Measurements from ENCODE around the gene TARS3.

TARS3 gene

GRCh38 chr15:101652098-101652785, 72.0 kb downstream of the TARS3 start, which contains the start of gene TM2D3:
TM2D3 (minus strand) TSS chr15:101652381; CDS start chr15:101652361, 20 bp downstream.
- peaks cover 3% of the 10 kb centered on the region for H3K4me1 ChIP-seq (ENCODE audit: control insufficient read depth, low read depth, low read length)

GRCh38 chr15:101651554-101652097, 72.6 kb downstream of the TARS3 start:
- Histone ChIP-seq H3K27ac (ENCODE audit: low read depth, low read length) (peak overlapping the region; percentile 87), H2BK15ac (replicated peaks; ENCODE audit: low read depth) (no peak overlapping the region), H2BK120ac (ENCODE audit: low read depth, low read length) (no peak overlapping the region), H4K8ac (ENCODE audit: low read depth, low read length) (no peak overlapping the region), H3K56ac (ENCODE audit: low read length) (peak overlapping the region; percentile 93), H2BK5ac (ENCODE audit: low read length) (no peak overlapping the region), H2AK5ac (ENCODE audit: low read length) (no peak overlapping the region), H3K79me2 (ENCODE audit: control insufficient read depth, insufficient read depth, low read length) (peaks cover 13% of the 10 kb centered on the region), H3K27me3 (ENCODE audit: insufficient read depth, low read length, poor library complexity) (no peaks in the 10 kb centered on the region), H3K18ac (ENCODE audit: low read length) (peak overlapping the region; percentile 47), H3K23ac (ENCODE audit: low read length) (no peak overlapping the region), H3K4me3 (ENCODE audit: low read length) (peak overlapping the region; percentile 93), H4K5ac (ENCODE audit: low read length) (no peak overlapping the region), H3K4me2 (ENCODE audit: low read length) (peak overlapping the region; percentile 90), H3K9ac (ENCODE audit: low read length) (peak overlapping the region; percentile 83), H3K4ac (ENCODE audit: low read depth, low read length) (no peak overlapping the region), H3K79me1 (ENCODE audit: low read length) (peaks cover 16% of the 10 kb centered on the region), H3K36me3 (ENCODE audit: control insufficient read depth, insufficient read depth, low read length) (no peaks in the 10 kb centered on the region), H3K4me1 (ENCODE audit: control insufficient read depth, low read depth, low read length) (peaks cover 3% of the 10 kb centered on the region)
- DNase-seq, result peak; percentile 52
- no CpG with 5 or more reads among the region's 32 CpGs for WGBS (ENCODE audit: extremely low coverage, insufficient coverage, low lambda C conversion rate)

More at GRCh38 chr15:101652098-101652785, 72.0 kb downstream of the TARS3 start, which contains the start of gene TM2D3:
- Histone ChIP-seq H3K4me3 (ENCODE audit: low read length) (peak within 1 kb of the TSS; percentile 93), H3K23ac (ENCODE audit: low read length) (peak within 1 kb of the TSS; percentile 15), H2BK5ac (ENCODE audit: low read length) (no peak within 1 kb of the TSS), H2AK5ac (ENCODE audit: low read length) (no peak within 1 kb of the TSS), H2BK120ac (ENCODE audit: low read depth, low read length) (no peak within 1 kb of the TSS), H3K4ac (ENCODE audit: low read depth, low read length) (no peak within 1 kb of the TSS), H3K9ac (ENCODE audit: low read length) (peak within 1 kb of the TSS; percentile 96), H3K27me3 (ENCODE audit: insufficient read depth, low read length, poor library complexity) (no peaks in the 10 kb centered on the region), H3K27ac (ENCODE audit: low read depth, low read length) (peak within 1 kb of the TSS; percentile 87), H4K8ac (ENCODE audit: low read depth, low read length) (no peak within 1 kb of the TSS), H3K79me2 (ENCODE audit: control insufficient read depth, insufficient read depth, low read length) (peaks cover 13% of the 10 kb centered on the region), H3K79me1 (ENCODE audit: low read length) (peaks cover 13% of the 10 kb centered on the region), H3K4me2 (ENCODE audit: low read length) (peak within 1 kb of the TSS; percentile 95), H3K18ac (ENCODE audit: low read length) (peak within 1 kb of the TSS; percentile 53), H3K56ac (ENCODE audit: low read length) (peak within 1 kb of the TSS; percentile 99), H4K5ac (ENCODE audit: low read length) (no peak within 1 kb of the TSS), H2BK15ac (replicated peaks; ENCODE audit: low read depth) (no peak within 1 kb of the TSS), H3K36me3 (ENCODE audit: control insufficient read depth, insufficient read depth, low read length) (no peaks in the 10 kb centered on the region)
- peak; percentile 94 for DNase-seq
- WGBS (ENCODE audit: extremely low coverage, insufficient coverage, low lambda C conversion rate), result no CpG with 5 or more reads among the region's 75 CpGs

GRCh38 chr15:101650145-101650544, 74.1 kb downstream of the TARS3 start:
- WGBS (ENCODE audit: extremely low coverage, insufficient coverage, low lambda C conversion rate), result no CpG with 5 or more reads among the region's 5 CpGs
- Histone ChIP-seq H3K4me3 (ENCODE audit: low read length) (no peak overlapping the region), H3K4me2 (ENCODE audit: low read length) (no peak overlapping the region), H4K8ac (ENCODE audit: low read depth, low read length) (no peak overlapping the region), H3K4me1 (ENCODE audit: control insufficient read depth, low read depth, low read length) (peaks cover 3% of the 10 kb centered on the region), H3K56ac (ENCODE audit: low read length) (no peak overlapping the region), H3K79me2 (ENCODE audit: control insufficient read depth, insufficient read depth, low read length) (peaks cover 13% of the 10 kb centered on the region), H2BK5ac (ENCODE audit: low read length) (no peak overlapping the region), H3K9ac (ENCODE audit: low read length) (no peak overlapping the region), H3K27ac (ENCODE audit: low read depth, low read length) (no peak overlapping the region), H3K18ac (ENCODE audit: low read length) (no peak overlapping the region), H2BK15ac (replicated peaks; ENCODE audit: low read depth) (no peak overlapping the region), H3K36me3 (ENCODE audit: control insufficient read depth, insufficient read depth, low read length) (peaks cover 2% of the 10 kb centered on the region), H2BK120ac (ENCODE audit: low read depth, low read length) (no peak overlapping the region), H2AK5ac (ENCODE audit: low read length) (no peak overlapping the region), H4K5ac (ENCODE audit: low read length) (no peak overlapping the region), H3K23ac (ENCODE audit: low read length) (no peak overlapping the region), H3K79me1 (ENCODE audit: low read length) (peaks cover 17% of the 10 kb centered on the region), H3K4ac (ENCODE audit: low read depth, low read length) (no peak overlapping the region), H3K27me3 (ENCODE audit: insufficient read depth, low read length, poor library complexity) (no peaks in the 10 kb centered on the region)
- no peak for DNase-seq

- Histone ChIP-seq H4K8ac (ENCODE audit: low read depth, low read length) (no peak overlapping the region), H3K23ac (ENCODE audit: low read length) (no peak overlapping the region), H3K18ac (ENCODE audit: low read length) (no peak overlapping the region), H3K4me1 (ENCODE audit: control insufficient read depth, low read depth, low read length) (peaks cover 3% of the 10 kb centered on the region), H4K5ac (ENCODE audit: low read length) (no peak overlapping the region), H2BK5ac (ENCODE audit: low read length) (no peak overlapping the region), H3K9ac (ENCODE audit: low read length) (no peak overlapping the region), H2AK5ac (ENCODE audit: low read length) (no peak overlapping the region), H3K79me1 (ENCODE audit: low read length) (peaks cover 17% of the 10 kb centered on the region), H3K4me3 (ENCODE audit: low read length) (no peak overlapping the region), H3K27me3 (ENCODE audit: insufficient read depth, low read length, poor library complexity) (no peaks in the 10 kb centered on the region), H2BK15ac (replicated peaks; ENCODE audit: low read depth) (no peak overlapping the region), H3K4me2 (ENCODE audit: low read length) (no peak overlapping the region), H3K4ac (ENCODE audit: low read depth, low read length) (no peak overlapping the region), H3K56ac (ENCODE audit: low read length) (no peak overlapping the region), H3K79me2 (ENCODE audit: control insufficient read depth, insufficient read depth, low read length) (peaks cover 13% of the 10 kb centered on the region), H3K27ac (ENCODE audit: low read depth, low read length) (no peak overlapping the region), H2BK120ac (ENCODE audit: low read depth, low read length) (no peak overlapping the region), H3K36me3 (ENCODE audit: control insufficient read depth, insufficient read depth, low read length) (peaks cover 2% of the 10 kb centered on the region)
- no peak for DNase-seq
- WGBS (ENCODE audit: extremely low coverage, insufficient coverage, low lambda C conversion rate), result no CpG with 5 or more reads among the region's 6 CpGs
These were observed 75.9 kb downstream of the TARS3 start for GRCh38 chr15:101648356-101648755.

GRCh38 chr15:101647251-101647650, 77.0 kb downstream of the TARS3 start:
- peaks cover 3% of the 10 kb centered on the region for H3K4me1 ChIP-seq (ENCODE audit: control insufficient read depth, low read depth, low read length)
- no peak overlapping the region for H3K23ac ChIP-seq (ENCODE audit: low read length)
- H4K5ac ChIP-seq (ENCODE audit: low read length), result no peak overlapping the region
- H3K18ac ChIP-seq (ENCODE audit: low read length), result no peak overlapping the region
- no peaks in the 10 kb centered on the region for H3K27me3 ChIP-seq (ENCODE audit: insufficient read depth, low read length, poor library complexity)
- no peak overlapping the region for H3K27ac ChIP-seq (ENCODE audit: low read depth, low read length)
- H3K36me3 ChIP-seq (ENCODE audit: control insufficient read depth, insufficient read depth, low read length), result peaks cover 2% of the 10 kb centered on the region
- no peak overlapping the region for H2BK5ac ChIP-seq (ENCODE audit: low read length)
- H3K4ac ChIP-seq (ENCODE audit: low read depth, low read length), result no peak overlapping the region
- H2BK120ac ChIP-seq (ENCODE audit: low read depth, low read length), result no peak overlapping the region
- H4K8ac ChIP-seq (ENCODE audit: low read depth, low read length), result no peak overlapping the region
- H3K79me1 ChIP-seq (ENCODE audit: low read length), result peaks cover 17% of the 10 kb centered on the region
- H3K79me2 ChIP-seq (ENCODE audit: control insufficient read depth, insufficient read depth, low read length), result peaks cover 13% of the 10 kb centered on the region
- no peak overlapping the region for H3K4me3 ChIP-seq (ENCODE audit: low read length)
- no peak for DNase-seq
- H2AK5ac ChIP-seq (ENCODE audit: low read length), result no peak overlapping the region
- no peak overlapping the region for H3K9ac ChIP-seq (ENCODE audit: low read length)
- H3K56ac ChIP-seq (ENCODE audit: low read length), result no peak overlapping the region
- H3K4me2 ChIP-seq (ENCODE audit: low read length), result no peak overlapping the region
- no peak overlapping the region for H2BK15ac ChIP-seq (replicated peaks; ENCODE audit: low read depth)
- WGBS (ENCODE audit: extremely low coverage, insufficient coverage, low lambda C conversion rate), result no CpG with 5 or more reads among the region's 3 CpGs
